Measurements from ENCODE around the gene IFNA4. TPM values are rescaled to one million over a fixed set of nuclear protein-coding genes. Genes with fewer than 3 reads are reported as not detected.

Gene IFNA4
- total RNA-seq, 1 donor from 2014 or later, result not detected

DNA sequence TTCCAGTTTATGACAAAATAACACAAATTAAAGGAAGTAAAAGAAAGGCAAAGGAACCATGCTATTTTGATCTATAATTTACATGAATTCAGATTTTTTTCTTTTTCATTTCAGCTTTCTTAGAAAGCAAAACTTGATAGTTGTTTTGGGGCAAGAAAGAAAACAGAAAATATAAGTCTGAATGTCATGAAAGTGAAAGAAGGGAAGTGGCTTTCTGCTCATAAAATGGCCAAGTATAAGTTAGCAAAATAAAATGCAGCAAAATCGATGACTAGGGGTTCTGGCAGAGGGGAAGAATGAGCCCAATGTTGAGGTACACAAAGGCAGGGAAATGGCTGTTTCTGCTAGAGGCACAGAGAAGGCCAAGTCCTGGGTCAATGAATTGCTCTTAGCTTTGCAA lies 42.8 kb downstream of the IFNA4 start:
- Mint-ChIP-seq H3K36me3 (no peaks in the 10 kb centered on the region), H3K4me3 (no peak overlapping the region), H3K9me3 (no peaks in the 10 kb centered on the region), H3K4me1 (ENCODE audit: unreplicated experiment) (no peaks in the 10 kb centered on the region), H3K27ac (no peak overlapping the region), H3K27me3 (no peaks in the 10 kb centered on the region)
- TF ChIP-seq, protein P1, sequence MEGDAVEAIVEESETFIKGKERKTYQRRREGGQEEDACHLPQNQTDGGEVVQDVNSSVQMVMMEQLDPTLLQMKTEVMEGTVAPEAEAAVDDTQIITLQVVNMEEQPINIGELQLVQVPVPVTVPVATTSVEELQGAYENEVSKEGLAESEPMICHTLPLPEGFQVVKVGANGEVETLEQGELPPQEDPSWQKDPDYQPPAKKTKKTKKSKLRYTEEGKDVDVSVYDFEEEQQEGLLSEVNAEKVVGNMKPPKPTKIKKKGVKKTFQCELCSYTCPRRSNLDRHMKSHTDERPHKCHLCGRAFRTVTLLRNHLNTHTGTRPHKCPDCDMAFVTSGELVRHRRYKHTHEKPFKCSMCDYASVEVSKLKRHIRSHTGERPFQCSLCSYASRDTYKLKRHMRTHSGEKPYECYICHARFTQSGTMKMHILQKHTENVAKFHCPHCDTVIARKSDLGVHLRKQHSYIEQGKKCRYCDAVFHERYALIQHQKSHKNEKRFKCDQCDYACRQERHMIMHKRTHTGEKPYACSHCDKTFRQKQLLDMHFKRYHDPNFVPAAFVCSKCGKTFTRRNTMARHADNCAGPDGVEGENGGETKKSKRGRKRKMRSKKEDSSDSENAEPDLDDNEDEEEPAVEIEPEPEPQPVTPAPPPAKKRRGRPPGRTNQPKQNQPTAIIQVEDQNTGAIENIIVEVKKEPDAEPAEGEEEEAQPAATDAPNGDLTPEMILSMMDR (conservative IDR thresholded peaks at IDR 0.05), result no peak
- no peak for DNase-seq (ENCODE audit: extremely low spot score, unreplicated experiment)

DNA sequence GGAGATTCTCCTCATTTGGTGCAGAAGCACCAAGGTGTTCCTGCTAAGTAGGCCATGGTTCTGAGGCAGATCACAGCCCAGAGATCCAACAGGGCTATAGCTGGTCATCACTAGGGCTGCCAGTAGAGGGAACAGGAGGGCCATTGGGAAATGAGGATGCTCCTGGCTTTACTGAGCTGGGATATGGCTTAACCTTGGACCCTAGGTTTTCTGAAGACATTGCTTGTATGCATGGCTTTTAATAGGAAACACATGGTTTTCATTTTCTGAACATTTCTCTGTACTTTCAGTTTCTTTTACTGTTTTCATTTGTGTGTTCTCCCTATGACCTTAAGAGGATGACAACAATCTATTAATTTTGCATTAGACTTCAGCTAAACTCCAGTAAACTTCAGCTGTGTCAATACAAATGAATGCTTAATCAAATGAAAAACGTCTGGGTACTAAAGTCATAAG lies 45.9 kb downstream of the IFNA4 start, which contains the start of gene IFNW1:
TSS of gene IFNW1 (minus strand) at position 406 of the 456 bp plus-strand sequence. CDS start at position 144, 262 bp downstream.
- Mint-ChIP-seq H3K9me3 (no peaks in the 10 kb centered on the region), H3K4me3 (no peak within 1 kb of the TSS), H3K27me3 (no peaks in the 10 kb centered on the region), H3K36me3 (no peaks in the 10 kb centered on the region), H3K4me1 (ENCODE audit: unreplicated experiment) (no peaks in the 10 kb centered on the region), H3K27ac (no peak within 1 kb of the TSS)
- TF ChIP-seq, protein P1 (conservative IDR thresholded peaks at IDR 0.05), result no peak
- DNase-seq (ENCODE audit: extremely low spot score, unreplicated experiment), result no peak

DNA sequence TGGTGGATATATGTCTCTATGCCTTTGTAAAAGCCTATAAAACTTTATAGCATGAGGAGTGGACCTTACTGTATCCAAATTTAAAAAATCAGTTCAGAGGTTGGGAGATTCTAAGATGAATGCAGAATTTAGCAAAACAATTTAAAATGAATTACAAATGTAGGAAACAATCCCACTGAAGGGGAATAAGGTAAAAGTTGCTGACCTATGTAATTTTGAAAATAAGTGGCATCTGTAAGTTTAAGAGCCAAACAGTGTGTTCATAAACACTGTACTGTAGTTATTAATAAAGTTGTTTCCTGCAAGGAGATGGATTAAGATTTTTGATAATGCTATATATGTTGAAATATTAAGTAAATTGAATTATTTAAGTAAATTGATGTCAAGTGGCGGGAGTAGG lies 50.4 kb downstream of the IFNA4 start:
- DNase-seq (ENCODE audit: extremely low spot score, unreplicated experiment), result no peak
- no peak overlapping the region for H3K4me3 Mint-ChIP-seq
- TF ChIP-seq, protein P1 (conservative IDR thresholded peaks at IDR 0.05), result no peak
- H3K4me1 Mint-ChIP-seq (ENCODE audit: unreplicated experiment), result no peaks in the 10 kb centered on the region
- H3K9me3 Mint-ChIP-seq, result no peaks in the 10 kb centered on the region
- H3K36me3 Mint-ChIP-seq, result no peaks in the 10 kb centered on the region
- peaks cover 3% of the 10 kb centered on the region for H3K27me3 Mint-ChIP-seq
- no peak overlapping the region for H3K27ac Mint-ChIP-seq

Other genes starting within 250 kb of the IFNA4 start
- gene HACD4, start 155.9 kb downstream of the IFNA4 start, total RNA-seq (ENCODE audit: low replicate concordance), result 0.72 and 2.4 TPM in 2 replicates
- not detected in 2 replicates for gene IFNB1, start 109.6 kb downstream of the IFNA4 start, total RNA-seq (ENCODE audit: low replicate concordance)
- gene IFNW1, start 45.8 kb downstream of the IFNA4 start, total RNA-seq (ENCODE audit: low replicate concordance), result not detected in 2 replicates
- not detected in 2 replicates for gene IFNA21, start 20.9 kb downstream of the IFNA4 start, total RNA-seq (ENCODE audit: low replicate concordance)
- gene IFNA7, start 14.6 kb upstream of the IFNA4 start, total RNA-seq (ENCODE audit: low replicate concordance), result not detected in 2 replicates
- gene IFNA10, start 19.6 kb upstream of the IFNA4 start, total RNA-seq (ENCODE audit: low replicate concordance), result not detected in 2 replicates
- not detected in 2 replicates for gene IFNA16, start 29.7 kb upstream of the IFNA4 start, total RNA-seq (ENCODE audit: low replicate concordance)
- gene IFNA17, start 40.6 kb upstream of the IFNA4 start, total RNA-seq (ENCODE audit: low replicate concordance), result not detected in 2 replicates
- gene IFNA14, start 52.4 kb upstream of the IFNA4 start, total RNA-seq (ENCODE audit: low replicate concordance), result not detected in 2 replicates
- gene IFNA5, start 117.7 kb upstream of the IFNA4 start, total RNA-seq (ENCODE audit: low replicate concordance), result not detected in 2 replicates
- 29.9 and 33.3 TPM in 2 replicates for gene KLHL9, start 147.8 kb upstream of the IFNA4 start, total RNA-seq (ENCODE audit: low replicate concordance)
- gene IFNA6, start 163.3 kb upstream of the IFNA4 start, total RNA-seq (ENCODE audit: low replicate concordance), result not detected in 2 replicates
- gene IFNA13, start 180.5 kb upstream of the IFNA4 start, total RNA-seq (ENCODE audit: low replicate concordance), result not detected in 2 replicates
- not detected in 2 replicates for gene IFNA2, start 197.8 kb upstream of the IFNA4 start, total RNA-seq (ENCODE audit: low replicate concordance)
- not detected in 2 replicates for gene IFNA8, start 221.5 kb upstream of the IFNA4 start, total RNA-seq (ENCODE audit: low replicate concordance)

Measured in type B pancreatic cell (in vitro differentiated cells).